Endothelial cell of umbilical vein (primary cell): ENCODE measurements around the gene CCDC61. TPM values are rescaled to one million over a fixed set of nuclear protein-coding genes. Genes with fewer than 3 reads are reported as not detected.

Experiments
- BruUV-seq: library from RNA; stranded (reverse); fragments of 400-500 nt; replicated peaks from 2 replicates; lab custom pipeline; 2021; lab: Mats Ljungman, UMichigan
- CTCF ChIA-PET: fragments of 300-600, 350-600 bp; sonication (Branson Sonifier 250); formaldehyde crosslinking; loops from one replicate; lab custom pipeline; 2021; ENCODE audit warnings: antibody characterized with exemption, inconsistent platforms; lab: Charles Lee
- POLR2A ChIA-PET: fragments of 300-600, 350-600 bp; sonication (Branson Sonifier 250); formaldehyde crosslinking; loops from one replicate; lab custom pipeline; 2021; ENCODE audit warnings: antibody characterized with exemption, inconsistent platforms; lab: Charles Lee
- DNase-seq: peaks from one replicate; pipeline ENCODE4 v3.0.0-alpha.2; 2011; ENCODE audit warnings: low read depth, low spot score
- FAIRE-seq: peaks from 2 replicates; lab custom pipeline; 2011; peaks lifted over from hg19 to GRCh38; lab: Jason Lieb, UNC
- H2AFZ ChIP-seq: 2 replicates; pipeline ENCODE4 v1.6.0; 2012; ENCODE audit warnings: low read depth, low read length, control low read depth, inconsistent platforms
- H3K27ac ChIP-seq: 2 replicates; pipeline ENCODE4 v1.5.1; 2011; ENCODE audit warnings: low read depth, mild to moderate bottlenecking, control low read depth, low read length, moderate library complexity; ENCODE audit not compliant: insufficient read depth
- H3K27me3 ChIP-seq, 2 experiments: 2 replicates each; pipeline versions ENCODE4 v1.6.0 to v1.6.1; 2011; ENCODE audit warnings: low read length in 2 of 2, mixed read lengths in 1 of 2; ENCODE audit not compliant: control insufficient read depth in 2 of 2, insufficient read depth in 2 of 2
- H3K36me3 ChIP-seq, 2 experiments: 2 replicates in 1 of 2; 3 replicates in 1 of 2; pipeline ENCODE4 v1.5.1; 2011; ENCODE audit warnings: low read length in 2 of 2, mild to moderate bottlenecking in 1 of 2, moderate library complexity in 1 of 2; ENCODE audit not compliant: control insufficient read depth in 2 of 2, insufficient read depth in 2 of 2; ENCODE audit errors: extremely low read depth in 1 of 2
- H3K4me1 ChIP-seq: 3 replicates; pipeline ENCODE4 v1.5.1; 2011; ENCODE audit warnings: mild to moderate bottlenecking, low read length; ENCODE audit not compliant: control insufficient read depth, insufficient read depth; ENCODE audit errors: extremely low read depth
- H3K4me2 ChIP-seq: 2 replicates; pipeline ENCODE4 v1.6.1; 2011; ENCODE audit warnings: low read length, control low read depth, mixed read lengths; ENCODE audit not compliant: insufficient read depth
- H3K4me3 ChIP-seq, 3 experiments: fragments of 200-600 bp in 1 of 3; sonication (generic), shearing (Covaris generic) in 1 of 3; replicated peaks in 1 of 3; 2 replicates each; pipeline ENCODE4 v1.5.1; 2011 to 2016; ENCODE audit warnings: control low read depth in 3 of 3, low read length in 3 of 3, mild to moderate bottlenecking in 2 of 3, inconsistent platforms in 1 of 3, low read depth in 1 of 3, moderate library complexity in 1 of 3; ENCODE audit not compliant: insufficient read depth in 1 of 3
- H3K79me2 ChIP-seq: 2 replicates; pipeline ENCODE4 v1.6.0; 2012; ENCODE audit warnings: low read length, inconsistent platforms; ENCODE audit not compliant: control insufficient read depth, insufficient read depth
- H3K9ac ChIP-seq: replicated peaks from 2 replicates; pipeline ENCODE3; 2011; ENCODE audit warnings: low read length, control low read depth; ENCODE audit not compliant: insufficient read depth; ENCODE audit errors: extremely low read depth
- H3K9me1 ChIP-seq: replicated peaks from 3 replicates; pipeline ENCODE4 v1.6.0; 2011; ENCODE audit warnings: mild to moderate bottlenecking, low read length; ENCODE audit not compliant: control insufficient read depth, insufficient read depth; ENCODE audit errors: extremely low read depth
- H3K9me3 ChIP-seq: replicated peaks from 2 replicates; pipeline ENCODE4 v1.5.1; 2012; ENCODE audit warnings: low read length, inconsistent platforms; ENCODE audit not compliant: control insufficient read depth, insufficient read depth
- H4K20me1 ChIP-seq: replicated peaks from 2 replicates; pipeline ENCODE3; 2011; ENCODE audit warnings: mild to moderate bottlenecking, low read length; ENCODE audit not compliant: control insufficient read depth, insufficient read depth; ENCODE audit errors: extremely low read depth
- EZH2 ChIP-seq: IDR thresholded peaks from 2 replicates; pipeline ENCODE4 v1.6.1; 2012; ENCODE audit warnings: borderline replicate concordance, low read depth, mild to moderate bottlenecking, moderate library complexity, low read length, inconsistent platforms; ENCODE audit not compliant: severe bottlenecking
- FOS ChIP-seq: IDR thresholded peaks from 2 replicates; pipeline ENCODE4 v1.6.1; 2011; ENCODE audit warnings: mild to moderate bottlenecking, low read length, moderate library complexity, borderline replicate concordance; ENCODE audit not compliant: insufficient read depth
- GATA2 ChIP-seq: IDR thresholded peaks from 2 replicates; pipeline ENCODE4 v1.7.0; 2011; ENCODE audit warnings: low read depth, mild to moderate bottlenecking, moderate library complexity, mixed read lengths, low read length; ENCODE audit not compliant: insufficient read length, insufficient read depth
- JUN ChIP-seq: IDR thresholded peaks from 2 replicates; pipeline ENCODE4 v1.6.1; 2011; ENCODE audit warnings: borderline replicate concordance, low read depth; ENCODE audit not compliant: insufficient read length, insufficient read depth
- MYC ChIP-seq: IDR thresholded peaks from one replicate; pipeline ENCODE4 v1.6.1; 2011; ENCODE audit warnings: mild to moderate bottlenecking, low read depth, low read length
- POLR2A ChIP-seq: IDR thresholded peaks from 2 replicates; pipeline ENCODE4 v1.6.1; 2012; ENCODE audit warnings: low read depth, mild to moderate bottlenecking, control low read depth, low read length
- POLR2AphosphoS5 ChIP-seq: IDR thresholded peaks from 2 replicates; pipeline ENCODE4 v1.6.1; 2012; ENCODE audit warnings: low read depth, mild to moderate bottlenecking, control low read depth, low read length, moderate library complexity; ENCODE audit not compliant: insufficient read depth
- dilution Hi-C: fragments of 300-500 bp; cut with MboI; formaldehyde crosslinking; loops from one replicate; pipeline ENCODE4 v1.15.0; 2019; ENCODE audit warnings: low sequenced_read_pairs; ENCODE audit not compliant: extremely low pct_ligation_motif_present
- intact Hi-C: fragments of 100-400 bp; cut with micrococcal nuclease; formaldehyde crosslinking; loops from one replicate; pipeline ENCODE4 v1.10.0; 2022
- polyA plus RNA-seq, 4 experiments: library from polyadenylated mRNA; depleted of rRNA in 3 of 4; stranded (reverse) in 3 of 4; unstranded in 1 of 4; fragments of >200 nt; gene quantifications; 2 replicates each; pipeline versions ENCODE4 v1.2.1 to v1.2.3, GENCODE V29; 2011 to 2012; ENCODE audit warnings: missing spikeins in 1 of 4
- total RNA-seq: library from RNA; stranded (reverse); gene quantifications from 2 replicates; pipeline ENCODE4 v1.2.3, GENCODE V29; 2021
- TF ChIP-seq, protein P1 (sequence below): IDR thresholded peaks from 2 replicates; pipeline ENCODE4 v1.6.1; 2011; ENCODE audit not compliant: insufficient read depth, insufficient read length
- TF ChIP-seq, protein P2 (sequence below), 2 donors: IDR thresholded peaks; 1 replicate in 1 of 2; 2 replicates in 1 of 2; pipeline ENCODE4 v1.5.1; 2011; ENCODE audit warnings: low read length in 2 of 2, mild to moderate bottlenecking in 2 of 2, moderate library complexity in 2 of 2, control low read depth in 1 of 2, inconsistent platforms in 1 of 2, low read depth in 1 of 2; ENCODE audit not compliant: insufficient read depth in 1 of 2; ENCODE audit errors: extremely low read depth in 1 of 2

CCDC61 gene
- total and polyA plus RNA-seq, 2 donors (not counting 3 experiments of a cell fraction or from before 2014, with no cell fraction given), result 10.3 to 20.1 TPM

DNA sequence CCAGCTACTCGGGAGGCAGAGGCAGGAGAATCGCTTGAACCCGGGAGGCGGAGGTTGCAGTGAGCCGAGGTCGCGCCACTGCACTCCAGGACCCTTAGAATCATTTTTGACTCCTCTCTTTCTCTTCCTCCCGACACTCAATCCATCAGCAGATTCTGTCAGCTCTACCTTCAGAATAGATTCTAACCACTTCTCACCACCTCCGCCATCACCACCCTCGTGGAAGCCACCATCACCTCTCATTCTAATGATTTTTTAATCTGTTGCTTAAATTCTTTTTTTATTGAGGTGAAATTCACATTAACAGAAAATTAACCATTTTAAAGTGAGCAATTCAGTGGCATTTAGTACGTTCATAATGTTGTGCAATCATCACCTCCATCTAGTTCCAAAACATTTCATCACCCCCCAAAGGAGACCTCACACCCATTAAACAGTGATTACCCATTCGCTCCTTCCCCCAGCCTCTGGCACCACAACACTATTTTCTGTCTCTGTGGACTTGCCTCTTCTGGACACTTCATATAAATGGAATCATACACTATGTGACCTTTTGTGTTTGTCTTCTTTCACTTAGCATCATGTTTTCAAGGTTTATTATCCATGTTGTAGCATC lies 5.0 kb upstream of the CCDC61 start:
- Histone ChIP-seq H3K4me3 (no peak overlapping the region), H3K4me2 (no peak overlapping the region), H3K9me1 (no peaks in the 10 kb centered on the region), H3K4me1 (peaks cover 4% of the 10 kb centered on the region), H3K79me2 (no peaks in the 10 kb centered on the region), H4K20me1 (no peaks in the 10 kb centered on the region), H2AFZ (no peak overlapping the region), H3K27me3 (peaks cover 2 to 6% of the 10 kb centered on the region in 2 experiments), H3K27ac (no peak overlapping the region), H3K9me3 (no peaks in the 10 kb centered on the region), H3K9ac (no peak overlapping the region), H3K36me3 (no peaks in the 10 kb centered on the region)
- intact Hi-C loops, result no loop called here
- dilution Hi-C loops, result no loop called here
- TF ChIP-seq, protein P1, sequence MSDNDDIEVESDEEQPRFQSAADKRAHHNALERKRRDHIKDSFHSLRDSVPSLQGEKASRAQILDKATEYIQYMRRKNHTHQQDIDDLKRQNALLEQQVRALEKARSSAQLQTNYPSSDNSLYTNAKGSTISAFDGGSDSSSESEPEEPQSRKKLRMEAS, result no peak
- no peak for TF ChIP-seq GATA2
- no peak for TF ChIP-seq MYC
- TF ChIP-seq POLR2A, result no peak
- no peak for TF ChIP-seq FOS
- no peak for TF ChIP-seq EZH2
- no peak for TF ChIP-seq POLR2AphosphoS5
- no peak for TF ChIP-seq JUN
- TF ChIP-seq, protein P2, sequence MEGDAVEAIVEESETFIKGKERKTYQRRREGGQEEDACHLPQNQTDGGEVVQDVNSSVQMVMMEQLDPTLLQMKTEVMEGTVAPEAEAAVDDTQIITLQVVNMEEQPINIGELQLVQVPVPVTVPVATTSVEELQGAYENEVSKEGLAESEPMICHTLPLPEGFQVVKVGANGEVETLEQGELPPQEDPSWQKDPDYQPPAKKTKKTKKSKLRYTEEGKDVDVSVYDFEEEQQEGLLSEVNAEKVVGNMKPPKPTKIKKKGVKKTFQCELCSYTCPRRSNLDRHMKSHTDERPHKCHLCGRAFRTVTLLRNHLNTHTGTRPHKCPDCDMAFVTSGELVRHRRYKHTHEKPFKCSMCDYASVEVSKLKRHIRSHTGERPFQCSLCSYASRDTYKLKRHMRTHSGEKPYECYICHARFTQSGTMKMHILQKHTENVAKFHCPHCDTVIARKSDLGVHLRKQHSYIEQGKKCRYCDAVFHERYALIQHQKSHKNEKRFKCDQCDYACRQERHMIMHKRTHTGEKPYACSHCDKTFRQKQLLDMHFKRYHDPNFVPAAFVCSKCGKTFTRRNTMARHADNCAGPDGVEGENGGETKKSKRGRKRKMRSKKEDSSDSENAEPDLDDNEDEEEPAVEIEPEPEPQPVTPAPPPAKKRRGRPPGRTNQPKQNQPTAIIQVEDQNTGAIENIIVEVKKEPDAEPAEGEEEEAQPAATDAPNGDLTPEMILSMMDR (IDR thresholded peaks at IDR 0.05; ENCODE audit: extremely low read depth in 1 of 2, insufficient read depth in 1 of 2, low read depth in 1 of 2, low read length in 2 of 2), result no peak
- BruUV-seq, result no TSS peak
- no peak for DNase-seq
- POLR2A ChIA-PET, result interaction anchor here (0.6 kb wide), 1 partner anchor 309 kb away, joined by 3 read pairs; no protein-coding TSS in a partner anchor
- CTCF ChIA-PET, result no interaction called here
- FAIRE-seq, result no peak
